PC-9 (cell line): ENCODE data around the gene RLIM.

Experiments
- CTCF ChIP-seq: fragments of 200-600 bp; sonication (generic); conservative IDR thresholded peaks from 2 replicates; pipeline ENCODE4 v1.6.1; 2017; ENCODE audit warnings: mixed run types, antibody characterized with exemption, mild to moderate bottlenecking, moderate library complexity
- EZH2 ChIP-seq: fragments of 200-600 bp; sonication (generic); IDR thresholded peaks from 2 replicates; pipeline ENCODE4 v1.8.0; 2017; ENCODE audit warnings: antibody characterized with exemption, low read depth

GRCh38 chrX:74545880-74546523 lies 68.4 kb downstream of the RLIM start:
- TF ChIP-seq CTCF (no peak), EZH2 (no peak)
